Femur (tissue), 1 donor: ENCODE measurements around the gene NECAB3.
"Not testable (repeated sequence)": the region's sequence is repeated elsewhere in the genome, so short reads cannot be mapped to it uniquely, and the experiment has no call there.

ENCODE experiments used
- DNase-seq: peaks from one replicate; pipeline ENCODE4 v3.0.0-alpha.2; 2017

Gene NECAB3, protein sequence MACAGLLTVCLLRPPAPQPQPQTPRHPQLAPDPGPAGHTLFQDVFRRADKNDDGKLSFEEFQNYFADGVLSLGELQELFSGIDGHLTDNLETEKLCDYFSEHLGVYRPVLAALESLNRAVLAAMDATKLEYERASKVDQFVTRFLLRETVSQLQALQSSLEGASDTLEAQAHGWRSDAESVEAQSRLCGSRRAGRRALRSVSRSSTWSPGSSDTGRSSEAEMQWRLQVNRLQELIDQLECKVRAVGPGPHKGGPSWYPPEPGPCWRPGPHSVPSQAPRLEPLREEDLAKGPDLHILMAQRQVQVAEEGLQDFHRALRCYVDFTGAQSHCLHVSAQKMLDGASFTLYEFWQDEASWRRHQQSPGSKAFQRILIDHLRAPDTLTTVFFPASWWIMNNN

DNA sequence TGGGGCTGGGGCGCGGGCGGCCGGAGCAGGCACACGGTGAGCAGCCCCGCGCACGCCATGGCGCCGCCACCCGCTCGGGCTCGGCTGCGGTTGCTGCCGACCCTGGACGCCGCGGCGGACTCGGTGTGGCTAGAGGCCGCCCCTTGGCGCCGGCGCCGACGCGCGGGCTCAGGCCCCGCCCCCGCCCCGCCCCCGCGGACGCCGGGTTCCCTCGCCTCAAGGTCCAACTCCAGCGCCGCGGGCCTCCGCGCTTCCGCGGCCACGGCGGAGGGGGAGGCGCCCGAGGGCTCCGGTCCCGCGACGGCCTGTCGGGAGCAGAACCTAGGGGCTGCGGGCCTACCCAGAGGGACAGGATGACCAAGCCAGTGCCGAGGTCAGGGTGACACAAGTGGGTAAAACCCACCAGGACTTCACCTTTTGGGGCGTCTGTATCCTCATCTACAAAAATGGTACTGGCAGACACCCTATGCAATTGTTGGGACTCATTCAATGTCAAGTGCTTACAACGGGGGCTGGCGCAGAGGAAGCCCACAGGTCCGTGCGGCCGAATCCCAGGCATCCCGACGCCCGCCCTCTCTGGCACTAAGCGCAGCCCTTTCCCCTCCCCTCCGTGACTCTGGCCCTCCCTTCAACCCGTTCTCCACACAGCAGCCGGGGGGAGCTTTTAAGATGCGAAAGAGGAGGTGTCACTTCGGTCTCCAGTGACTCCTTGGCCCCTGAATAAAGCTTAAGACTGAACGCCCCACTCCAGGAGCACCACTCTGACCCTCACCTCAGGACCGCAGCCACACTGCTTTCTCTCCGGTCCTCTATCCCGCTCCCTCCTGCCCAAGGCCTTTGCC lies at the start of gene NECAB3:
NECAB3 (minus strand) TSS at position 135 of the 842 bp plus-strand sequence; CDS start at position 59, 76 bp downstream.
- DNase-seq, result peak; percentile 88

DNA sequence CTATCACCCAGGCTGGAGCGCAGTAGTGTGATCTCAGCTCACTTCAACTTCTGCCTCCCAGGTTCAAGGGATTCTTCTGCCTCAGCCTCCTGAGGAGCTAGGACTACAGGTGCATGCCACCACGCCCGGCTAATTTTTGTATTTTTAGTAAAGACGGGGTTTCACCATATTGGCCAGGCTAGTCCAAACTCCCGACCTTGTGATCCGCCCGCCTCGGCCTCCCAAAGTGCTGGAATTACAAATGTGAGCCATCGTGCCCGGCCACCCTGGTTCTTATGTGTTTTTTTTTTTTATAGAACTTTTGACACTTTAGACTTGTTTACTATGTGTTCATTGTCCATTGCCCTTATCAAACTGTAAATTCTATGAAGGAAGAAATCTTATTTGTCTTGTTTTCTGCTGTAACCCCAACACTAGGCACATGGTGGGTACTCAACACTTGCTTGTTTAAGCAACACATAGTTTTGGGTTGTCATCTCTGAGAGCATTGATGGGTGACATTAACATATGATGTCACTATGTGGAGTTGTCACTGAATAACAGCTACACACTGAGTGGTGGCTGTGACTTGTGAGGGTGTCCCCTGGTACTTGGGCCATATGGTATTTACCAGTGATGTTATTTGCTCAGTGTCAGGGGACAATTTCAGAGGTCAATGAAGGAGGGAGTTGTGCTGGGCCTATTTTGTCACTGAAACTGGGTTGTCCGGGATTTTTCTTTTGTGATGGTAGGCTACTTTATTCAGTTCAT lies 47.3 kb upstream of the NECAB3 start:
- DNase-seq, result no peak

DNA sequence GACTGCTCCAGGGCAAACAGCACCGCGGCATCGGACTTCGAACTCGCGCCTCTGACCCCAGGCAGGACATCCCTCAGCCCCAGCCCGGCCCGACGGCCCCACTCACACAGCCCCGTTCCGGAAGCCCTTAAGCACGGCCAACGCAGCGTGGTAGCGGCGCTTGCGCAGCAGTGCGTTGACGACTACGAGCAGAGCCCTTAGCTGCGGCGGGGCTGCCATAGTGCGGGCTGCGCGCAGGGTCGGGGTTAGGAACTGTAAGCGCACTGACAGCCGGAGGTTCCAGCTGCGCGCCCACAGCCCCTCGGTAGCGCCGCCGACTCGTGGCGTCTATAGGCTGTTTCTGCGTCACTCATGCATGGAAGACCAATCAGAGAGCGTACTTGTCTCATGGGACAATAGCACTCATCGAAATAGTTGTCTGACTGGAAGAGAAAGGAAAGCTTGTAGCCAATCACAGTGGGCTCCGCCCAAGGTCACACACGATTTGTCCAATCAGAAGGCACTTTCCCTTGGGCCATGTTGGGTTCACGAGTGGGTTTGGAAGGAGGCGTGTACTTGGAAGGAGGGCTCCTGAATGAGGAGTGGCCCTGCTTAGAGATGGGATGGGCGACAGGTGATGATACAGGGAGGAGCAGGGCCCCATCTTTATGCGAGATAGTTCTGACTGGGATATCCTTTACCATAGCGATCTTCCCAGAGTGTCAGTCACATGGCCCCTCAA lies 45.9 kb upstream of the NECAB3 start, which contains the start of gene PXMP4:
PXMP4 (minus strand) TSS at position 322 of the 721 bp plus-strand sequence; CDS start at position 219, 103 bp downstream.
- DNase-seq, result peak; percentile 97

DNA sequence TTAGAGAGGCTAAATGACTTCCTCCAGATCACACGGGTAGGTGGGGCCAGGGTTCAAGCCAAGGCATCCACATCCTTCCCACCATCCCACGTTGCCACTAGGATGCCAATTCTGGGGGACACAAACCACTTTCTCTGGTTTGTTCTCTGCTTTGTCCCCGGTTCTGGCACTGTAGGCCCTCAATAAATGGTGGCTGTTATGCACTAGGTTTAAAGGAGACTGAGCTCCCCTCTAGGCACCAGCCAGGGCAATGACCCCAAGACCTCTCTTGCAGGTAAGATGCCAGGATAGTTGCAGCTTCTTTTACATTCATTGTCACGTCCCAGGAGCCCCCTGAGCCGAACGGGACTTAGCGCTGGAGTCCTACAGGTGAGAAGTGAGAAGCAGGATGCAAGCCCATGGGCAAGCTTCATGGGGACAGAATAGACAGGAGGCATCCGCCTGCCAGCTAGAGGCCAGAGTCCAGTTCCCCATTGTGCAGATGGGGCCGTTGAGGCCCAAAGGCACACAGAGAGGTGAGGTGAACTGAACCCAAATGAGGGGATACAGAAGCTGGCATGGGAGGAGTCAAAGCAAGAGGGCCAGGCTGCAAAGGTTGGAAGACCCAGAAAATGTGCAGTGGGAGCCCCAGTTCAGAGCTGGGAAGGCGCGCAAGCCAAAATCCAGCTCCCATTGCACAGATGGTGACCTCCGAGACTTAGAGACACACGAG lies 45.2 kb upstream of the NECAB3 start:
- DNase-seq, result no peak

DNA sequence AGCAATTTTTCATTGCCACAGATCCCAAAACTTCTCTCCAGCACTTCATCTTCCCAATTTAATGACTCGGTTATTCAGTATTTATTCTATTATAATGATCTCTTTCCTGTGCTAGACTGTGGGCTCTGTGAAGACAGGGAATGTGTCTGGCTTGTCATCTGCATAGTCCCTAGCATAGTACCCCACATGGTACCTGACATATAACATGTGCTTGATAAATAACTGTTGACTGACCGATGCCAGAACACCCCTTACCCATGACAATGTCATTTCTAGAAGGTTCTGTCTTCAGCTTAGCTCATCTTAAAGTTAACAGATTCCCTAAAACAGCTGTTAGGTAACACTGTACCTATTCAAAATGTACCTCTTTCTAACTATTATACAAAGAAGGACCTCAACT lies 42.3 kb upstream of the NECAB3 start:
- no peak for DNase-seq

DNA sequence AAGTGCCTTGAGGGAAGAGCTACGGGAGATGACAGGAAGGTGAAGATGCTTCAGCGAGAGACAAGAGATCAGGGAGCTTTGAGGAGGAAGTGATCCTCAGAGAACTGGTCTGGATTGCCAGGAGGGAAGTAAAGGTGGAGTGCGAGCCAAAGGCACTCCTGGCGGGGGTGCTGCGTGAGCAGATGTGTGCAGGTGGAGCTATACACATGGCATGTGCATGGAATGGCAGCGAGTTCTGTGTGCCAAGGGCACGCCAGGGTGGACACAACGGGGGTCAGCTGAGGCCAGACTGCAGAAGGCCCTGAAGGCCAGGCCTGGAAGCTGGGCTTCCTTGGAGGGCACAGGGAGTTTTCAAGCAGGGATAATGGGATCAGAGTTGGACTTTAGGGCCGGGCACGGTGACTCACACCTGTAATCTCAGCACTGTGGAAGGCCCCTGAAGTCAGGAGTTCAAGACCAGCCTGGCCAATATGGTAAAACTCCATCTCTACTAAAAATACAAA lies 39.7 kb upstream of the NECAB3 start:
- no peak for DNase-seq

DNA sequence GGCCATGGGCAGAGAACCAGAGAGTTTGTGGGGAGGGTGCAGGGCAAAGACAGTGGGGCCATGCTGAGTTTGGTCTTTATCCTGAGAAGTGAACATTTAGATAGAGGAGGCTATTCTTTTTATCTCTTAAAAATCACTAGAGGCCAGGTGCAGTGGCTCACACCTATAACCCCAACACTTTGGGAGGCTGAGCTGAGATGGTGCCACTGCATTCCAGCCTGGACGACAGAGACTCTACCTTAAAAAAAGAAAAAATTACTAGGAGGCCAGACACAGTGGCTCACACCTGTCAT lies 37.2 kb upstream of the NECAB3 start:
- DNase-seq, result no peak

DNA sequence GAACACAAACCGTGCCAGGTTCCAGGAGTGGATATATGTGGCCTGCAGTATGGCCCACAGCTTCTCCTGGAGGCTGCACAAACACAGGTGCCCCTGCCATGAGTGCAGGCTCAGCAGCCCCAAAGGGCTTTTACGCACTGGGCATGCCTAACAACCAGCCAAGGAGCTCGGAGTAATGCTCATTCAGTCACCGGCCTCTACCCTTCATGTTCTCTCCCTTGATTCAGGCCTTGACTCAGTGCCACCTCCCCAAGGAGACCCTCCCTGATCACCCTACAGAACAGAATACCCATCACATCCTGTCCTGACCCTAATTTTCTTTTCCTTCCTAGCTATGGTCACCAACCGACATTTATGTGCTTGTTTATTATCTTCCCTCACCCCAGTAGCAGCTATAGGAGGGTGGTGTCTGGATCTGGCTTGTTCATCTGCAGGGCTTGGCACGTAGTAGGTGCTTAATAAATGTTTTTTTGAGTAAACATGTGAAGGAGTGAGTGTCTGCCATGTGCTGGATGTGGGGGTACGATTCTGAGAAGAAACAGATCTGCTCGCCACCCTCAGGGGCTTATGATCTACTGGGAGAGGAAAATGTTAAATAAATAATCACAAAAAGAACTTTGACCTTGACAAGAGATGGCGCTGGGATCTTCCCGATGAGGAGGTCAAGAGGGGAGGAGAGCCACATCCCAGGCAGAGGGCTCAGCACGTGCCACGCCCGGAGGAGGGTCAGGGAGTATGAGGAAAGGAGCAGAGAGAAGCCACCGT lies 36.6 kb upstream of the NECAB3 start:
- DNase-seq, result no peak

DNA sequence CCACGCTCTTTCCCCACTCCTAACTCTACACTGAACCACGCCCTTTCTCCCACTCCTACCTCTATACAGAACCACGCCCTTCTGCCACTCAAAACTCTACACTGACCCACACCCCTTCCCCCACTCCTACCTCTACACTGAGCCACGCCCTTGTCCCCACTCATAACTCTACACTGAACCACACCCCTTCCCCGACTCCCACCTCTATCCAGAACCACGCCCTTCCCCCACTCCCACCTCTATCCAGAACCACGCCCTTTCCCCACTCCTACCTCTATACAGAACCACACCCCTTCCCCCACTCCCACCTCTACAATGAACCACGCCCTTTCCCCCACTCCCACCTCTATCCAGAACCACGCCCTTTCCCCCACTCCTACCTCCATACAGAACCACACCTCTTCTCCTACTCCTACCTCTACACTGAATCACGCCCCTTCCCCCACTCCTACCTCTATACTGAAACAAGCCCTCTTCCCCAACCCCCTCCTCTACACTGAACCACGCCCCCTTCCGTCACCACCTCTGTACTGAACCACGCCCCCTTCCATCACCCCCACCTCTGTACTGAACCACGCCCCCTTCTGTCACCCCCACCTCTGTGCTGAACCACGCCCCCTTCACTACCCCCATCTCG lies 35.8 kb upstream of the NECAB3 start:
- DNase-seq, result no peak

DNA sequence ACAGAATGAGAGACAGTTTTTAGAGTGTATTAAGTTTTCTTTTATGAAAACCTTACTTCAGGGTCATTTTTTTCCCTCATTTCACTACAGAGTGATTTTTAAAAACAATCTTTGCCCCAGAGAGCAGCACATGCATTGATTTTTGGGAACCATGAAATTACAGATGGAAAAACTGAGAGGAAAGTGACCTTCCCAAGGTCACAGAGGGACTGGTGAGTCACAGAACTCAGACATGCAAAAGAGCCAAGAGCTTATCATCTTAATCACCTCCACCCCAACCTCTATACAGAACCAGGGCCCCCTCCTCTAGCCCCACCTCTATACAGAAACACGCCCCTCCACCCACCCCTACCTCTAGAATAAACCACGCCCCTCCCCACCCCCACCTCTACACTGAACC lies 35.2 kb upstream of the NECAB3 start:
- DNase-seq, result no peak

DNA sequence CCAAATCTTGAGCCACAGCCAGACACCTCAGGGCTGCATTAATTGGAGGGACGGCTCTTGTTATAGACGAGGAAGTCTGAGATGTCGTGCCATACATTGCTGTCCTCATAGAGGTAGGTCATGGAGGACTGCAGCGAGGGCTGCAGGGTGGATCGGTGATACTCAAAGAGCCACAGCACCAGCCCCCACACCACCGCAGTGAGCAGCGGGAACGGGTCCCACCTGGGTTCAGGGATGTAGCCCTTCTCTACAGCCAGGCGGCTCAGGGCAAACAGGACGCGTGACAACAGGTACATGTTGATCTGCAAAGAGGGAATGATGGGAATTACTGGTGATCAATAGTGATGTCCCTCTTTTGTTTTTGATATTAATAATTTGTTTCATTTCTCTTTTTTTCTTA lies 33.4 kb upstream of the NECAB3 start:
- DNase-seq, result no peak

DNA sequence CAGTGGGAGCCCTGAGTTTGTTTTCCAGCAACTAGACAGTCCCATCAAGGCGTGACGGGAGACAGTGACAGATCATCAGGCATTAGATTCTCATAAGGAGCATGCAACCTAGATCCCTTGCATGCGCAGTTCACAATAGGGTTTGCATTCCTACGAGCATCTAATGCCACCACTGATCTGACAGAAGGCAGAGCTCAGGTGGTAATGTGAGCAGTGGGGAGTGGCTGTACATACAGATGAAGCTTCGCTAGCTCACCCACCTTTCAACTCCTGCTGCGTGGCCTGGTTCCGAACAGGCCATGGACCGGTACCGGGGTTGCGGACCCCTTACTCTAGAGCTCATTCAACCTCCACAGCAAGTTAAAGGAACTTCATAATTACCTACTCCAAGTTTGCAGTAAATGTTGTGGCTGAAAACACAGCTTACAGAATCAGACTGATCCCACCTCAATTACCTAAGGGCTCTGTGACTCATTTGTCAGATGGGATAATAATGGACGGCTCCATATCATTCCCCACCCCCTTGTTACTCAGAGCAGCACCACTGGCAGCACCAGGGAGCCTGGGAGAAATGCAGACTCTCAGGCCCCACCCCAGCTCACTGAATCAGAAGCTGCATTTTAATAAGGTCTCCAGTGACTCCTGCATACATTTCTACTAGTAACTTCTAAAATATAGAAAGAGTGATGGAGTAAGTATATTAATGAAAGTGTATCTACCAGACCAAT lies 30.1 kb upstream of the NECAB3 start:
- DNase-seq, result no peak

DNA sequence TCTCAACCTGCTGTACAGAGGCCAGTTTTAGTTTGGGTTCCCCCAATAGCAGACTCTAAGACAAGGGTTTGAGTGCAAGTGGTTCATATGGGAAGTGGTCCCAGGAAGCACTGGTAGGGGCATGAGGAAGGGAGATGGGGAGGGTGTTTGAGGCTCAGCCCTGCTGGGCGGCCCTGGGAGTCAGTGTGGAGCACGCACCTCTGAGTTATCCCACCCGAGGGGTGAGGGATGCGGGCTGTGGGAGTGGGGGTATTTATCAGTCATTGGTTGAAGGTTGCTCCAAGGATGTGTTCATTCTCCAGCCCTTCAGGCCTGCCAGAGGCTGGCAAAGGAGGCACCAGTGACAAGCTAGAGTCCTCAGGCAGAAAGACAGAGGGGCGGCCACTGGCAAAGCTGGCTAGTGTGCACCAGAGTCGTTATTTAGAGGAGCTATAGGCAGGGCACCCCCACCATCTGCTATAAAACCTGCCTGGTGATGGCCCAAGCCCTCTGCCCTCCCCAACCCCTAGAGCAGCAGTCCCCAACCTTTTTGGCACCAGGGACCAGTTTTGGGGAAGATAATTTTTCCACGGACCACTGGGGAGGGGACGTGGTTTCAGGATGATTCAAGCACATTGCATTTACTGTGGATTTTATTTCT lies 29.4 kb upstream of the NECAB3 start:
- no peak for DNase-seq

DNA sequence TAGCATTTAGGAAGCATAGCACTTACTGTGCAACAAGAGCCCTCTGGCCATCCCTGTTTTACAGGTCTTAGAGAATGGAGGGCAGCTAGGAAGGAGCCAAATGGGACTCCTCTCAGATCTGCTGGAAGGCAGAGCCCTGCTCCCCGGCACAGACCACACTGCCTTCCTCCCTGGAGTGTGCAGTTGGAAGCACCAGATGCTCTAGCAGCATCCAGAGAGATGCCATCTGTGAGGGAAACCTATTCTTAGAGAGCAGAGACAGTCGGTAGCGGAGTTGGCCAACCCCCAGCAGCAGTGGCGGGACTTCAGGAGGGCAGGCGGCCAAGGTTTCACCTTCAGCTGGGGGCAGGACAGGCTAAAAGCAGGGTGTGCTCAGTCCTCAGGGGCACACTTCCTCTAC lies 28.6 kb upstream of the NECAB3 start:
- no peak for DNase-seq

DNA sequence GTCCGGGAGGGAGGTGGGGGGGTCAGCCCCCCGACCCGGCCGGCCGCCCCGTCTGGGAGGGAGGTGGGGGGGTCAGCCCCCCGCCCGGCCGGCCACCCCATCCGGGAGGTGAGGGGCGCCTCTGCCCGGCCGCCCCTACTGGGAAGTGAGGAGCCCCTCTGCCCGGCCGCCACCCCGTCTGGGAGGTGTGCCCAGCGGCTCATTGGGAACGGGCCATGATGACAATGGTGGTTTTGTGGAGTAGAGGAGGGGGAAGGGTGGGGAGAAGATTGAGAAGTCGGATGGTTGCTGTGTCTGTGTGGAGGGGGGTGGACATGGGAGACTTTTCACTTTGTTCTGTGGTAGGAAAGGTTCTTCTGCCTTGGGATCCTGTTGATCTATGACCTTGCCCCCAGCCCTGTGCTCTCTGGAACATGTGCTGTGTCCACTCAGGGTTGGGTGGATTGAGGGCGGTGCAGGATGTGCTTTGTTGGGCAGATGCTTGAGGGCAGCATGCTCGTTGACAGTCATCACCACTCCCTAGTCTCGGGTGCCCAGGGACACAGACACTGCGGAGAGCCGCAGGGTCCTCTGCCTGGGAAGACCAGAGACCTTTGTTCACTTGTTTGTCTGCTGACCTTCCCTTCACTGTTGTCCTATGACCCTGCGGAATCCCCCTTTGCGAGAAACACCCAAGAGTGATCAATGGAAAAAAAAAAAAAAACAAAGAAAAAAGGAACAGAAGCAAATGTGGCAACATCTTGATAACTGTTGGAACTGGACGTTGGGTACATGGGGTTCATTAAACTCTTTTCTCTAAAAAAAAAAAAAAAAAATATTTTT lies 27.6 kb upstream of the NECAB3 start:
- no peak for DNase-seq

DNA sequence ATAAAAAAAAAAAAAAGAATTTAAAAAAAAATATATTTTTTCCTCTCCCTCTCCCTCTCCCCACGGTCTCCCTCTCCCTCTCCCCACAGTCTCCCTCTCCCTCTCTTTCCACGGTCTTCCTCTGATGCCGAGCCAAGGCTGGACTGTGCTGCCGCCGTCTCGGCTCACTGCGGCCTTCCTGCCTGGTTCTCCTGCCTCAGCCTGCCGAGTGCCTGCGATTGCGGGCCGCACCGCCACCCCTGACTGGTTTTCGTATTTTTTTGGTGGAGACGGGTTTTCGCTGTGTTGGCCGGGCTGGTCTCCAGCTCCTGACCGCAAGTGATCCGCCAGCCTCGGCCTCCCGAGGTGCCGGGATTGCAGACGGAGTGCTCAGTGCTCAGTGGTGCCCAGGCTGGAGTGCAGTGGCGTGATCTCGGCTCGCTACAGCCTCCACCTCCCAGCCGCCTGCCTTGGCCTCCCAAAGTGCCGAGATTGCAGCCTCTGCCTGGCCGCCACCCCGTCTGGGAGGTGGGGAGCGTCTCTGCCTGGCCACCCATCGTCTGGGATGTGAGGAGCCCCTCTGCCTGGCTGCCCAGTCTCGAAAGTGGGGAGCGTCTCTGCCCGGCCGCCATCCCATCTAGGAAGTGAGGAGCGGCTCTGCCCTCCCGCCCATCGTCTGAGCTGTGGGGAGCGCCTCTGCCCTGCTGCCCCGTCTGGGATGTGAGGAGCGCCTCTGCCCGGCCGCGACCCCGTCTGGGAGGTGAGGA lies 26.6 kb upstream of the NECAB3 start:
- not testable (repeated sequence) for DNase-seq

DNA sequence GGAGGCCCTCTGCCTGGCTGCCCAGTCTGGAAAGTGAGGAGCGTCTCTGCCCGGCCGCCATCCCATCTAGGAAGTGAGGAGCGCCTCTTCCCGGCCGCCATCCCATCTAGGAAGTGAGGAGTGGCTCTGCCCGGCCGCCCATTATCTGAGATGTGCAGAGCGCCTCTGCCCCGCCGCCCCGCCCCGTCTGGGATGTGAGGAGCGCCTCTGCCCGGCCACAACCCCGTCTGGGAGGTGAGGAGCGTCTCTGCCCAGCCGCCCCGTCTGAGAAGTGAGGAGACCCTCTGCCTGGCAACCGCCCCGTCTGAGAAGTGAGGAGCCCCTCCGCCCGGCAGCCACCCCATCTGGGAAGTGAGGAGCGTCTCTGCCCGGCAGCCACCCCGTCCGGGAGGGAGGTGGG lies 24.7 kb upstream of the NECAB3 start:
- DNase-seq, result not testable (repeated sequence)

DNA sequence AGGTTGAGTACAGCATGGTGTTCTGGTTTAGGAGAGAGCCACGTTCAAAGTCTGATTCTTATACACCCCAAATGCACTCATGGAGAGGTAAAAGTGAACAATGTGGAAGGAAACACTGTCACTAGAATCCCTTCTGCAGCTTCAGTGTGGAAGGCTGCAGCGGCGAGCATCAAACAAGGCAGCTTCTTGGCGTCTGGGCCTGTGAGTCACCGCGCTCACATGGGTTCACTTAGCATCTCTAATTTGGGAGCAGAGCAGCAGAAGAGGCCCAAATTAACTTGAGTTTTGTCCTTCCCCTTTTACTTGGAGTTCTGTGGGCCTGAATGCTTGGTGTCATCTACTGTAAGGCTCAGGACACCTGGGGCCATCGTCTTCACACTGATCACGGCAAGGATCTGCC lies 22.9 kb upstream of the NECAB3 start:
- DNase-seq, result peak; percentile 72
